K562 (cell line): ENCODE results near the gene SEC24A. TPM values are rescaled to one million over a fixed set of nuclear protein-coding genes. Genes with fewer than 3 reads are reported as not detected.

Experiments used
- ETS1 ChIP-seq: conservative IDR thresholded peaks from 2 replicates; pipeline ENCODE4 v1.6.1; 2011; ENCODE audit warnings: low read depth, mild to moderate bottlenecking, low read length; ENCODE audit not compliant: control insufficient read depth
- EZH2 ChIP-seq: IDR thresholded peaks from 2 replicates; pipeline ENCODE4 v1.6.1; 2012; ENCODE audit warnings: low read depth, mild to moderate bottlenecking, inconsistent platforms, low read length, borderline replicate concordance
- FOXP1 ChIP-seq: sonication (generic); formaldehyde crosslinking; IDR thresholded peaks from 2 replicates; pipeline ENCODE4 v1.8.0; 2022; ENCODE audit warnings: mild to moderate bottlenecking, missing genetic modification reagents
- GATAD2B ChIP-seq: fragments of 450-650 bp; IDR thresholded peaks from 2 replicates; pipeline ENCODE4 v1.6.1; 2017; ENCODE audit warnings: mild to moderate bottlenecking, borderline replicate concordance
- IFI16 ChIP-seq: fragments of 250-450 bp; sonication (Bioruptor Pico); IDR thresholded peaks from 2 replicates; pipeline ENCODE4 v2.1.2; 2022; ENCODE audit warnings: mild to moderate bottlenecking, inconsistent platforms
- MCM3 ChIP-seq: fragments of 450-650 bp; IDR thresholded peaks from 2 replicates; pipeline ENCODE4 v1.6.1; 2016
- PTRF ChIP-seq: fragments of 450-650 bp; IDR thresholded peaks from 2 replicates; pipeline ENCODE4 v1.6.1; 2016; ENCODE audit warnings: mild to moderate bottlenecking, missing genetic modification characterization, missing compliant biosample characterization
- RAD21 ChIP-seq, 2 experiments: fragments of 250-450 bp in 1 of 2; fragments of 450-650 bp in 1 of 2; sonication (Bioruptor Pico) in 1 of 2; formaldehyde crosslinking in 1 of 2; IDR thresholded peaks in 1 of 2; conservative IDR thresholded peaks in 1 of 2; 2 replicates each; pipeline versions ENCODE4 v1.4.0 to v1.8.0; 2020 to 2022; ENCODE audit warnings: mild to moderate bottlenecking in 2 of 2, moderate library complexity in 1 of 2
- RCOR1 ChIP-seq, 2 experiments: IDR thresholded peaks; 2 replicates each; pipeline ENCODE4 v1.6.1; 2012; ENCODE audit warnings: low read depth in 2 of 2, low read length in 2 of 2, borderline replicate concordance in 1 of 2, improper control_type of control experiment in 1 of 2
- TCFL5 ChIP-seq: fragments of 250-450 bp; sonication (Bioruptor Pico); conservative IDR thresholded peaks from 2 replicates; pipeline ENCODE4 v1.6.1; 2021; ENCODE audit warnings: mild to moderate bottlenecking, moderate library complexity, matching md5 sums
- ZBTB17 ChIP-seq: fragments of 450-650 bp; formaldehyde crosslinking; IDR thresholded peaks from 2 replicates; pipeline ENCODE4 v1.4.0; 2020; ENCODE audit warnings: mild to moderate bottlenecking
- ZNF384 ChIP-seq: IDR thresholded peaks from 2 replicates; pipeline ENCODE4 v1.6.1; 2012; ENCODE audit warnings: low read depth, low read length, improper control_type of control experiment
- ZNF695 ChIP-seq: fragments of 450-650 bp; formaldehyde crosslinking; IDR thresholded peaks from 2 replicates; pipeline ENCODE4 v1.4.0; 2020; ENCODE audit warnings: mild to moderate bottlenecking, moderate library complexity
- ZNF696 ChIP-seq: fragments of 250-450 bp; sonication (Bioruptor Pico); conservative IDR thresholded peaks from 2 replicates; pipeline ENCODE4 v1.4.0; 2020; ENCODE audit warnings: mild to moderate bottlenecking, moderate library complexity
- polyA plus RNA-seq, 8 experiments: library from polyadenylated mRNA; depleted of rRNA in 4 of 8; stranded (reverse) in 5 of 8; unstranded in 3 of 8; fragments of >200 nt; fragmentation: Nextera tagmentation in 2 of 8; fragmentation: Illumina TruSeq in 1 of 8; extraction: Ambion mirVana in 2 of 8; extraction: Trizol in 1 of 8; gene quantifications; 2 replicates each; pipeline versions ENCODE4 v1.2.1 to v1.2.3, GENCODE V29; 2011 to 2014; ENCODE audit warnings: inconsistent platforms in 1 of 8, missing spikeins in 1 of 8
- total RNA-seq, 7 experiments: library from RNA; depleted of rRNA in 6 of 7; stranded (reverse); fragments of >200 nt in 6 of 7; fragmentation: Illumina TruSeq in 2 of 7; extraction: Trizol in 2 of 7; gene quantifications; 2 replicates each; pipeline versions ENCODE4 v1.2.1 to v1.2.3, GENCODE V29; 2011 to 2021; ENCODE audit warnings: low replicate concordance in 1 of 7
- TF ChIP-seq, protein P1 (sequence below): fragments of 250-450 bp; sonication (Bioruptor Pico); IDR thresholded peaks from 2 replicates; pipeline ENCODE4 v1.5.0; 2022; ENCODE audit warnings: mild to moderate bottlenecking
- TF ChIP-seq, protein P2 (sequence below), 2 experiments: fragments of 200-800 bp in 1 of 2; sonication (Bioruptor generic) in 1 of 2; sonication (generic) in 1 of 2; formaldehyde crosslinking in 1 of 2; IDR thresholded peaks in 1 of 2; conservative IDR thresholded peaks in 1 of 2; 2 replicates each; pipeline versions ENCODE4 v1.5.0 to v1.6.1; 2016 to 2020; ENCODE audit warnings: missing compliant biosample characterization in 1 of 2, missing genetic modification characterization in 1 of 2, missing genetic modification reagents in 1 of 2
- TF ChIP-seq, protein P3 (sequence below): sonication (generic); formaldehyde crosslinking; IDR thresholded peaks from 2 replicates; pipeline ENCODE4 v1.4.0; 2020; ENCODE audit warnings: mild to moderate bottlenecking, missing genetic modification reagents

SEC24A gene
- total and polyA plus RNA-seq, 9 of the 15 experiments (the other 6 are each of a cell fraction or from before 2014, with no cell fraction given): 7.9 to 36.5 (median 17.5) TPM

DNA sequence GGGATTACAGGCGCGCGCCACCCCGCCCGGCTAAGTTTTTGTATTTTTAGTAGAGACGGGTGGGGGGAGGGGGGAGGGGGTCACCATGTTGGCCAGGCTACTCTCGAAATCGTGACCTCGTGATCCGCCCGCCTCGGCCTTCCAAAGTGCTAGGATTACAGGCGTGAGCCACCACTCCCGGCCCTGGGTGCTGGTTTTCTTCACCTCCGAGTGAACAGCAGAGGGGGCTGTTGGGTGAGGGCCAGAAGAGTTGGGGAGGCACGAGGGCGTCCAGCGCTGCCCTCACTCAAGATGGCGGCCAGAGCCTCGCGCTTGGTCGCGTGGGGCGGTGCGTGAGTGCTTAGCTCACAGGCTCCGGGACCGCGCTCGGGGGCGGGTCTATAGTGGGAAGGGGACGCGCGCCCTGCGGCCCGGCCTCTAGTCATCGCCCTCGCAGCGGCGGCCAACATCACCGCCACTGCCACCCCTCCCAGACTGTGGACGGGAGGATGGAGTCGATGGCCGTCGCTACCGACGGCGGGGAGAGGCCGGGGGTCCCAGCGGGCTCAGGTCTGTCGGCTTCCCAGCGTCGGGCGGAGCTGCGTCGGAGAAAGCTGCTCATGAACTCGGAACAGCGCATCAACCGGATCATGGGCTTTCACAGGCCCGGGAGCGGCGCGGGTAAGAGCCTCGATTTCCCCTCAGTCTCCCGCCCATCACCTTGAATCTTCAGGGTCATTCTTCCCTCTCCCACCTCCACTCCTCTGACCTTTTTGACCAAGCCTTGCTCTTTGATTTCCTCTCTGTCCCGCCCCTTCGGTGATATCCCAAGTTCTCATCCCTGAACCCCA is 89.8 kb downstream of the SEC24A start, which contains the start of gene CAMLG (continued):
- TF ChIP-seq, protein P1, sequence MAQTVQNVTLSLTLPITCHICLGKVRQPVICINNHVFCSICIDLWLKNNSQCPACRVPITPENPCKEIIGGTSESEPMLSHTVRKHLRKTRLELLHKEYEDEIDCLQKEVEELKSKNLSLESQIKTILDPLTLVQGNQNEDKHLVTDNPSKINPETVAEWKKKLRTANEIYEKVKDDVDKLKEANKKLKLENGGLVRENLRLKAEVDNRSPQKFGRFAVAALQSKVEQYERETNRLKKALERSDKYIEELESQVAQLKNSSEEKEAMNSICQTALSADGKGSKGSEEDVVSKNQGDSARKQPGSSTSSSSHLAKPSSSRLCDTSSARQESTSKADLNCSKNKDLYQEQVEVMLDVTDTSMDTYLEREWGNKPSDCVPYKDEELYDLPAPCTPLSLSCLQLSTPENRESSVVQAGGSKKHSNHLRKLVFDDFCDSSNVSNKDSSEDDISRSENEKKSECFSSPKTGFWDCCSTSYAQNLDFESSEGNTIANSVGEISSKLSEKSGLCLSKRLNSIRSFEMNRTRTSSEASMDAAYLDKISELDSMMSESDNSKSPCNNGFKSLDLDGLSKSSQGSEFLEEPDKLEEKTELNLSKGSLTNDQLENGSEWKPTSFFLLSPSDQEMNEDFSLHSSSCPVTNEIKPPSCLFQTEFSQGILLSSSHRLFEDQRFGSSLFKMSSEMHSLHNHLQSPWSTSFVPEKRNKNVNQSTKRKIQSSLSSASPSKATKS (CRISPR knock-in tag): no peak
- TF ChIP-seq GATAD2B (peak; percentile 50; the same call in 1 of the 2 replicates), TCFL5 (CRISPR knock-in tag) (no peak), ETS1 (peak; percentile 91), ZBTB17 (peak; percentile 78), RAD21 (CRISPR knock-in tag; conservative IDR thresholded peaks at IDR 0.05 in 1 of 2, IDR thresholded peaks at IDR 0.05 in 1 of 2) (peak; percentile 62 to 81), EZH2 (no peak), ZNF696 (CRISPR knock-in tag) (no peak), PTRF (tag) (no peak), ZNF695 (CRISPR knock-in tag) (no peak), MCM3 (no peak), RCOR1 (IDR thresholded peaks at IDR 0.05; ENCODE audit: borderline replicate concordance in 1 of 2, low read depth in 2 of 2, low read length in 2 of 2) (peak in 1 of 2 experiments; percentile 25; a peak in 1 of 4 replicates), FOXP1 (CRISPR knock-in tag) (peak; percentile 46), ZNF384 (no peak), IFI16 (CRISPR knock-in tag) (no peak)
- TF ChIP-seq, protein P2, sequence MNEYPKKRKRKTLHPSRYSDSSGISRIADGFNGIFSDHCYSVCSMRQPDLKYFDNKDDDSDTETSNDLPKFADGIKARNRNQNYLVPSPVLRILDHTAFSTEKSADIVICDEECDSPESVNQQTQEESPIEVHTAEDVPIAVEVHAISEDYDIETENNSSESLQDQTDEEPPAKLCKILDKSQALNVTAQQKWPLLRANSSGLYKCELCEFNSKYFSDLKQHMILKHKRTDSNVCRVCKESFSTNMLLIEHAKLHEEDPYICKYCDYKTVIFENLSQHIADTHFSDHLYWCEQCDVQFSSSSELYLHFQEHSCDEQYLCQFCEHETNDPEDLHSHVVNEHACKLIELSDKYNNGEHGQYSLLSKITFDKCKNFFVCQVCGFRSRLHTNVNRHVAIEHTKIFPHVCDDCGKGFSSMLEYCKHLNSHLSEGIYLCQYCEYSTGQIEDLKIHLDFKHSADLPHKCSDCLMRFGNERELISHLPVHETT (CRISPR knock-in tag; conservative IDR thresholded peaks at IDR 0.05 in 1 of 2, IDR thresholded peaks at IDR 0.05 in 1 of 2): no peak; a peak in 1 of 4 replicates
- TF ChIP-seq, protein P3, sequence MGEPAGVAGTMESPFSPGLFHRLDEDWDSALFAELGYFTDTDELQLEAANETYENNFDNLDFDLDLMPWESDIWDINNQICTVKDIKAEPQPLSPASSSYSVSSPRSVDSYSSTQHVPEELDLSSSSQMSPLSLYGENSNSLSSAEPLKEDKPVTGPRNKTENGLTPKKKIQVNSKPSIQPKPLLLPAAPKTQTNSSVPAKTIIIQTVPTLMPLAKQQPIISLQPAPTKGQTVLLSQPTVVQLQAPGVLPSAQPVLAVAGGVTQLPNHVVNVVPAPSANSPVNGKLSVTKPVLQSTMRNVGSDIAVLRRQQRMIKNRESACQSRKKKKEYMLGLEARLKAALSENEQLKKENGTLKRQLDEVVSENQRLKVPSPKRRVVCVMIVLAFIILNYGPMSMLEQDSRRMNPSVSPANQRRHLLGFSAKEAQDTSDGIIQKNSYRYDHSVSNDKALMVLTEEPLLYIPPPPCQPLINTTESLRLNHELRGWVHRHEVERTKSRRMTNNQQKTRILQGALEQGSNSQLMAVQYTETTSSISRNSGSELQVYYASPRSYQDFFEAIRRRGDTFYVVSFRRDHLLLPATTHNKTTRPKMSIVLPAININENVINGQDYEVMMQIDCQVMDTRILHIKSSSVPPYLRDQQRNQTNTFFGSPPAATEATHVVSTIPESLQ: peak; percentile 38; the same call in 1 of the 2 replicates
